Endothelial cell of hepatic sinusoid (primary cell): Measurements from ENCODE around the gene DIP2C.

ENCODE experiments used
- in situ Hi-C: cut with HindIII; loops from 2 replicates; pipeline ENCODE4 v1.10.0; 2017; ENCODE audit warnings: low sequenced_read_pairs

DIP2C gene

DNA sequence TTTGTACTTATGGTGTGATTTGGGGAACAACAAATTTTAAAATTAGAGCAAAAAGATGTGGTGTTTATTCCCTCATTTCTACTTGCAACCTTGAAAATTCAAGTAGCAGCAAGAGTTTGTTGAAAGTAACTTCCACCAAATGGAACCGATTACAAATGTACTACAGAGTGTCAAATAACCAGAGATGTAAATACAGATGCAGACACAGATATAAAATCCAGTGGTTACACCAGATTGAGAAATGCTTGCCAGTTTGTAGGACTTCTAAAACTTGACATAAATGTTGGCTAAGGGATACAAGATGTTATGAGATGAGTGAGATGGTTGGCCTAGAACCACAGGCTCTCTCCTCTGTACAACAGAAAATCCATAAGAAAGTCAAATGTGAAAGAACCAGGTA lies 162.1 kb downstream of the DIP2C start:
- in situ Hi-C loops, result no loop called here

DNA sequence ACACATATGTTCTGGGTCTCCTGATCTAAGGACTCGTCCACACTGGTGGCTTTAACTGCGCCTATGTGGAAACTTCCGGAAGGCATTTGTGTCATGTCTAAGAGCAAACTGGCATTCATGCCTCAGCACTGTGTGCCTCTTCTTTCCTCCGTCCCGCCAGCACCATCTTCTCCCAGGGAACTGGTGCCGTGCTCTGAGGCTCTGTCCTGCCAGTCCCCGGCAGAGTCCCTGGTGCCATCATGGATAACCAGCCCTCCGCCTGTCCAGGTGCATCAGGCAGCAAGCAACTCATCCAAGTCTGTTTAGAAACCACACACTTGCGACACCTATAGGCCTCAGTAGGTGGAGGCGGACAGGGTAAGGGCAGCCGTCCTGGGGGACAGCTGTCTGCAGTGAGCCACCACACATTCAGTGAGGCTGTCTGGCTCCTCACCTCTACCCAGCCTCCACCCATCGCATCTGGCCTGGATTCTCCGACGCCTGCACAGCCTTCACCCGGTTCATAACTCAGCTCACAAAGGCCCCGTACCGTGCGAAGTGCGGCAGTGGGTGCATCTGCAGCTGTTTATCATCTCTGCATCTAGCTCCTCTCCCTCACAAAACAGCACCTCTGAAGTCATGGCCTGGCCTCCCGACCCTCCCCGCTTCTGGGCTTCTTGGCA lies 162.7 kb downstream of the DIP2C start:
- in situ Hi-C loops, result no loop called here

DNA sequence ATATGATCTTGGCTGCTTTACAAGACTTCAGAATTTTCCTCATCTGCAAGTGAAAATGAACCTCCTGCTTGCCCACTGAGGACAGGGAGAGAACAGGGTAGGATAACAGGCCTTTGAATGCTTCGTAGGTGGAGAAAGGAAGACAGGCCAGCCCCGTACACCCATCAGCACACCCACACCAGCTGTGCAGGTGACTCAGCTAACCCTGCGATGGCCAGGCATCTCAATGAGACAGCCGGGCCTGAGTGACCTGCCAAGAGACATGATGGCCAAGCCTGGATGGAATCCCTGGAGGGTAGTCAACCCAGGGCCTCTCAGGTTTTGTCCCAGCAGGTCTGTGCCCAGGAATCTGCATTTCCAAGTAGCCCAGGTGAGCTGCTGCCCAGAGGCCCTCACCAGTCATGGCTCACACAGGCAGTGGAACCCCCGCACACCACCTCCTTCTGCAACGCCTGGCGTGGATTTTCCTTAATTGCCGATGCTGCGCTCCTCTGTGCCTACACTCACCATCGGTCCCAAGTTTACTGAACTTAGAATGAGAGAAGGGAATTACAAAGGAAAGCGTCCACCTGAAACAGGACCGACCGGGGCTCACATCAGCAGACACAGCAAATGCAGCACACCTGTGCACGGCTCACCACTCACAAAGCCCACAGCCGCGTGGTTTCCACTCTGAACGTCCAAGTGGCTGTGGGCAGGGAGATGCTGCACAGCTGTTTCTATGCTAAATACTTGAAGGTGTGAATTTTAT lies 163.7 kb downstream of the DIP2C start:
- in situ Hi-C loops, result no loop called here

DNA sequence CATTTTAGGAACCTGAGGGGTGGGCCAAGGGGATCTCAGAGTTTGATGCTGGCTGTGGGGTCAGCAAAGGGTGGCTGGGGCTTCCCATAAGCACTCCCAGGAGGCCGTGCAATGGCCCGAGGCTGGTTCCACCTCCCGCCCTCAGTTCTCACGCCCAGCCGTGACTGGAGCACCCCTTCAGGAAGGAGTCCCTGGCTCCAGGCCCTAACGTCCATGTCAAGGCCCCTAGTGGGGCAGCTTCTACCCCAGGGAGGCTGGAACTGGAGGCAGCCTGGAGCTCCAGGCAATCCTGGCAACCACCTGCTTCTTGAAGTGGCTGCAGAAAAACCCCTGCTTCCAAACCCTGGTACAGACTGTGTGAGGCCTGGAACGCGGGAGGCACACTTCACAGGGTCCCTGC lies 165.5 kb downstream of the DIP2C start:
- in situ Hi-C loops, result no loop called here

DNA sequence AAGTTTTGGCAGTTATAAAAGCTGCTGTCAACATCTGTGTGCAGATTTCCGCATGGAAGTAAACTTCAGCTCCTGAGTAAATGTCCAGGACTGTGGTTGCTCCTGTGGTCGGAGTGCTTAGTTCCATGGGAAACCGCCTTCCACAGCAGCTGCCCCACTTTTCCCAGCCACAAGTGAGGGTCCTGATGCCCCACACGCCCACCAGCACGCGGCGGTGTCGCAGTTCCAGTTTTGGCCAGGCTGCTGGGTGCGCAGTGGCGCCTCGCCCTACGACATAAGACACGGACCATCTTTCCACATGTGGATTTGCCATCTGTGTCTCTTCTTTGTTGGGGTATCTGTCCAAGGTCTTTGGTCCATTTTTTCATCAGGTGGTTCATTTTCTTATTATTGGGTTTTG lies 167.1 kb downstream of the DIP2C start:
- in situ Hi-C loops, result no loop called here

DNA sequence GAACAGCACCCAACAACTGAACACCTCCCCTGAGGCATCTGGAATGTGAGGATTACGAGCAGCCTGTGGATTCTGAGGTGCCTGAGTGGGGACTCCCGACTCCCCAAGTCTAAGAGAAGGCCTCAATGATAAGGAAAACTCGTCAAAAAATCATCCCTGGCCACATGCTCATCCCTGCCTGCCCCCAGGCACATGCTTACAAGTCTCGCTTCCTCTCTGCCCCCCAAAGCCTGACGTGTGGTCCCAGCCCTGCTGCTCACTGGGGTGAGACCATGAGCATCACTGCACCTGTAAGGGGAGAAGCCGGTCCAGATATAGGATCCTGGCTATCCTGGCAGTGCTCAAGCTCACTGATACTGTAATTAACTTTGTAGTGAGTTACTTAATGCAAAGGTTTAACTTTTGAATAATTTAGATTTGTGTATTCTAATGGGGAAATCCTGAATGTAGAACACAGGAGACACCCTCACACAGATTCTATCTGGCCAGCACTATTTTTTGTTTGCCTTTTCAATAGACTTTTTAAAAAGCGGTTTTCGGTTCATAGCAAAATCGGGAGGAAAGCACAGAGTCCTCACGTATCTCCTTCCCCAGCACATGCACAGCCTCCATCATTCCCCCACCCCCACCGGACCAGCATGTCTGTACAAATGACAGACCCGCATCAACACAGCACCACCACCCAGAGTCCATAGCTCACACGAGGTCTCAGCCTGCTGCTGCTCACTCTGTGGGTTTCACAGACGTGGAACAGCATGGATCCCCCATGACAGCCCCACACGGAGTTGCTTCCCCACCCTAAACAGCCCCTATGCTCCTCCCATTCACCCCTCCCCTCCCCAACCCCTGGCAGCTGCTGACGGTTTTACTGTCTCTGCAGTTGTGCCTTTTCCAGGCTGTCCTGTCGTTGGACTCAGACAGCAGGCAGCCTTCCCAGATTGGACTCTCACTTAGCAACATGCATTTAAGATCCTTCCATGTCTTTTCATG lies 167.9 kb downstream of the DIP2C start:
- in situ Hi-C loops, result no loop called here

DNA sequence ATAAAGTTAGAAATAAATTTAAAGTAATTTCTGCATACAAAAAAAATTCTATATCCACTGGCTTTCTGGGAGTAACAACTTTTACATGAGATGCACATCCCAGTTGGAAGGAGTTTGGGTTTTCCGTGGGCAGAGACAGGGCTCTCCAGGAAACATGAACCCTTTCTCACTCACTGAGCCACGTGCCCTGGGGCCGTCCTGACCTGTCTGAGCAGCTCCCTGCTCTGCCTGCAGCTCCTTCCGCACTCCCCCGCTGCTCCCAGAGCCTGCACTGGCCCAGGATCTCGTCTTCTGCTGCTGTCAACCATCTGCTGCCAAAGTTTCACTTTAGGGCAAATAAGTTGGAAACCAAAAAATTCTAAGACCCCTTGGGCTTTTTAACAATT lies 169.1 kb downstream of the DIP2C start:
- in situ Hi-C loops, result no loop called here

DNA sequence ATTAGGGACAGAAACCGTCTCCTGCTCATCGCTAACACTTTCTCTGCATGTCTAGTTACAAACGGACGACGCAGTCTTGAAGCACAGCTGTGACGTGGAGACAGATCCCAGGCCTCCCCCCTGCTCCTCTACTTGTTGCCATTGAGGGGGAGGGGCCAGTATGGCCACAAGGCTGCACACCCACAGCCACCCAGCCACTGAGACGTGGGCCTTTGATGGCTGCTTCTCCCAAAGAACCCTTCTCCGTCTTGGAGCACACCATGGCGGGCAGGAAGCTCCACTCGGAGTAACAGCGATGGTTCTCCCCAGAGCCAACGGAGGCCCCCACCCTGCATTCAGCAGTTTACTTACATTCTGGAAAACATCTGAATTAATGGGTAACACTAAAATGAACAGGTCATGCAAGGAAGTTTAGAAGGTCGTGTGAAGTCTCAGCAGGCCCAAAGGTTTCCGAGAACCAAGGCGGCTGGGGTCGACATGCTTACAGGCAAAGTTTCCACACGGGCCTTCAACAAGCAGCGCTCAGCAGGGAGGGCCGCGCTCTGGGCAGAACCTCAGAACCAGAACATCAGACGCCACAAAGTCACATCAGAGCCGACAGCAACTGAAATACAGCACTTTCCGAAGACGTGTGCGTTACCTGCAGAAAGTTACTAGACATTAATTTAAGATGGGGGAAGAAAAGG lies 169.6 kb downstream of the DIP2C start:
- in situ Hi-C loops, result no loop called here

DNA sequence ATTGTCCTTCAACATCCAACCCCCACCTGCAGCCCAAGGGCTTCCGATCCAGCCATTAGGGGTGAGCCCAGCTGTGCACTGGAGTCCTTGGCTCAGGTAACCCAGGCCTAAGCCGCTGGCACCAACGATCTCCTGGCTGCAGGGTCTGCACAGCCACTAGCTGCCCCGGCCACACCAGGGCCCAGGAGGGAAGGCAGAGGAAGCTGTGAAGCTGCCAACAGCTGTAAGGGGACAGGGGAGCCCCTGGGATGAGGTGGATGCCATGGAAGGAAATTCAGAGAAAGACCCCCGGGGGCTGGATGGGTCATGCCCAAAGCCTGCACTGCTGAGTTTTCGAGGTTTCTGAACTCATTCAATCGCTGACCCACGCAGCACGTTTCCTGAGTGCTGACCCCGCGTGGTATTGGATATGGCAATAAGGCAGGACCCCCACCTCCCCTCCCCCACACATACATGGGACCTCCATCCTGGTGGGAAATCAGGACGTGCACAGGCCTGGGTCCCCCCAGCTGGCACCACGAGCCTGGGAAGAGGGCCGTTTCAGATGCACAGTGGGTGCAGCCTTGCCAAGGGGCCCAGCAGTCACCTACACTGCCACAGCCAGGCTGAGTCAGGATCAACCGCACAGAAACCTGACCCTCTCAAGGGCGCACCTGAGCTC lies 170.3 kb downstream of the DIP2C start:
- in situ Hi-C loops, result no loop called here

DNA sequence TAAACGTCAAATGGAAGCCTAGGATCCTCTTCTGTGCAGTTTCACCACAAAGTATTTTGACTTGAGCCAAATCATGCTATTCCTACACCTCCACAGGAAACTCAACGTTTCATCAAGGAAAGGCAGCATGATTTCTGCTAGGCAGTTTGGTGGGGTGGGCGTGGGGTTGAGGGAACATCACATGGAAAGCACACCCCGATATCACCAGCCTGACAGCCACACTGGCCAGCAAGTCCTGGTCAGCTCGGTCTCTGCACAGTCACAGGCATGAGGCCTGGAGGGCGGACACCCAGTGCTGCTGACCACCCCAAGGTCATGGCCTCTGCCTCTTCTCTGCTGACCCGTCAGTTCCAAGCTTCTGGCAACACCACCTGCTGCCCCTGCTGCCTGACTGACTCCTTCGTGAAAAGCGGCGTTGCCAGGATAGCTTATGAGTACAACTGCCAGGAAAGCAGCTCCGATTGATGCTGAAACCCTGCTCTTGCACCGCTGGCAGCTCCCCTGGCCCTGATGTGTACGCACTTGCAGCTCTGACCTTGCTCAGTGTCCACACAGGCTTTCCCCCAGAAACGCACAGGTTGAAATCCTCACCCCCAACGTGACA lies 171.5 kb downstream of the DIP2C start:
- in situ Hi-C loops, result no loop called here

DNA sequence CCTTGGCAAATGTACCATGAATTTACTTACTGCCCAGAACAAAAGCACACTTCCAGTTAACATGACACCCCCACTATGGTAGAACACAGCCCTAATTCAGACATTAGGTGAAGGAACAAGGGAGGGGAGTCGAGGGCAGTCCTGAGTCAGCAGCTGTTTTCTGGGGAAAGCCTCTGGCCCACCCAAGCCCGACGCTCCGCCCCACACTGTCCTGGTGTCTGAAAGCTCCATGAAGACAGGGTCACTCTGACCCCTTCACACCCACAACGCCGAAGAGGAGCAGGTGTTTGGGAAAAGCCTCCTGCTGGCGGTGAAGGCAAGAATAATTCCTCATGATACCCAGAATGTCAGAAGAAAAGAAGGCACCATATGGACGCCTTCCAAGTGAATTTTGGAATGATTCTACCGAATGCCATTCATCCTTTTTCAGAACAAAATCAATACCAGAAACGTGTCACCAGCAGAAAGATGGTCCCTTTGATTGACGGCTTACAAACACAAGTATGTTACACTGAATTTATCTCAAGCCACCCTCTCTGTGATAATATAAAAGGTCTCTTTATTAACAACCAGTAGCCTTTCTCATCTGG lies 172.1 kb downstream of the DIP2C start:
- in situ Hi-C loops, result no loop called here

DNA sequence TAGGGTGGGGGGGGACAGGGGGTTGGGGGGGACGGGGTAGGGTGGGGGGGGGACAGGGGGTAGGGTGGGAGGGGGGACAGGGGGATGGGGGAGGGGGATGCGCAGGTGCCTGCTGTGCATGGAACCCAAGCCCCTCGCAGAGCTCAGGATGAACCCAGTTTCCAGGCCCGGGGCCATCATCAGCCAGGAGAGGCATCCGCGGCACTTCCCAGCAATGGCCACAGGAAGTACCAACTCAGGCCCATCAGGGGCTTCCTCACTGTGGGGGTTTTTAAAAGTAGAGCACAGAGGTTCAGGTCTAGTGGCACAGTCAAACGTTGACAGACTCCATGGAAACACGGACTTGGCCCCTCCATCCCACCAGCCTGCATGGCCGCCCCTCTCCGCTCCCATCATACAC lies 172.7 kb downstream of the DIP2C start:
- in situ Hi-C loops, result no loop called here

DNA sequence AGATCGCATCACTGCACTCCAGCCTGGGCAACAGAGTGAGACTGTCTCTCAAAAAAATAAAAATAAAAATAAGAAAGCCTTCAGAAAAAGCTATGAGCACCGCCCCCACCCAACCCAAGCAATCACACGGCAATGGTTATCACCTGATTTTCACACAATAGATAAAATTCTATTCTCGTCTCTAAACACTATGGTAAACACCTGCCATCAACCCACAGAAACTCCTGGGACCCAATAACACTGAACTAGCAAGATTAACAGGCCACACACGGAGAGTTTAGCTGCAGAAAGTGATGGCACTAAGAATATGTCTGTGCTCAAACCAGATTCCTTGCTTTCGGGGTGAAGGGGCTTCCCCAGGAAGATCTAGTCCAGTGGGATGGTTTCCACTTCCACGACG lies 173.8 kb downstream of the DIP2C start:
- in situ Hi-C loops, result no loop called here

DNA sequence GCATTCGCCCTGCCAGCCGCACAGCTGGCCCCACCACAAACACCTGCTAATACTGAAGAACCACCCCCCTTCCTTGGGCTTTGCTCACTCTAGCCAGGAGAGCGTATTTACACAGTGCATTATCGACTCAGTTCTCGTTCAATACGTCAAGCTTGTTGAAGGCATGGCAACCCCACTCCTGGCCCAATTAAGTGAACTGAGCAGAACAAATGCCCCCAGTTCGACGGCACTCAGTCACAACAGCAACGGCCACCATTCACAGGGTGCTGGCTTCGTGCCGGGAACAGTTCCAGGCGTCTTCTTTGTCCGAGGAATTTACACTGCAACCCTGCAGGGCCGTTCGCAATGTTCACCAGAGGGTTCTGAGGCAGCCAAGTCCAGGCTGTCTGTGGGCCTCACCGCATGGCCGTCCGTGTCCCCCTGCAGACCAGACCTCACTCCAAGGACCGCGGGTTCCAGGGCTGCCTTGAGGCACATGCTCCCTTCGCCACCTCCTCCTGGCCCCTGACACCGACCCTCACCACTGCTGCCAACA lies 175.3 kb downstream of the DIP2C start:
- in situ Hi-C loops, result loop anchor here (5.0 kb wide), 1 partner anchor 278 kb away; no protein-coding TSS in a partner anchor

DNA sequence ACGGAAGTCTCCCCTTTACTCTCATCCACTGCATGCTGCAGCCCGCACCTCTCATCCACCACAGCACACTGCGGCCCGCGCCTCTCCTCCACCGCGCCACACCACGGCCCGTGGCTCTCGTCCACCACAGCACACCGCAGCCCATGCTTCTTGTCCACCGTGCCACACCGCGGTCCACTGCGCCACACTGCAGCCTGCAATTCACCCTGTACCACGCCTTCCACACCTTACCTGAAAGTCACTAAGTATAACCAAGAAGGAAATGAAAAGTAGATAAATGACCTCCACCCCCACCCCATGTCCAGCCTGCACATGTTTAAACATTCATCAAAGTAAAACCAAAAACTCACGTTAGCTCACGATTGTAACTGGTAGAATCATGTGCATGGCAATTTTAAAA lies 176.1 kb downstream of the DIP2C start:
- in situ Hi-C loops, result loop anchor here (5.0 kb wide), 1 partner anchor 279 kb away; no protein-coding TSS in a partner anchor

DNA sequence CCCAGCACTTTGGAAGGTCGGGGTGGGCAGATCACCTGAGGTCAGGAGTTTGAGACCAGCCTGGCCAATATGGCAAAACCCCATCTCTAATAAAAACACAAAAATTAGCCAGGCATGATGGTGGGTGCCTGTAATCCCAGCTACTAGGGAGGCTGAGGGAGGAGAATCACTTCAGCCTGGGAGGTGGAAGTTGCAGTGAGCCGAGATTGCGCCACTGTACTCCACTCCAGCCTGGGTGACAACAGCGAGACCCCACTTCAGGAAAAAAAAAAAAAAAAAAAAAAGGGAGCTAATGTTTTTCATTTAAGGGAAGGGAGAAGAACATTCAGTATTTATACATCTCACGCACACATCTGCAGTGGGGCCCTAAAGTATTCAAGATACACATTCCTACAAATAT lies 176.8 kb downstream of the DIP2C start:
- in situ Hi-C loops, result loop anchor here (5.0 kb wide), 1 partner anchor 280 kb away; no protein-coding TSS in a partner anchor

DNA sequence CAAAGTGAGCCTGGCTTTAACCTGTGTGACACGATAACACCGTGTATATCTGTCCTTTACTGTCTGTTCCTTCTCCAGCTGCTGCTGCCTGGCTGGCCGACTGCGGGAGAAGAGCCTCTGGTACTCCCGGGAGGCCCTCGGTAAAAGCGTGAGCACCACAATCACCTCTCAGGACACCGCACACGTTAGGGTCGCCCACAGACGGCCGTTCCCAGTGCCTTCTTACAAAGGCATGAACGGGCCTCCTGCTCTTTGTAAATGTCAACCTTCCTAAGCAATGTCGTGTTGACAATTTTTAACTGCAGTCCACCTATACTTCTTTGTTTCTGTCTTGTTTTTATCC lies 177.6 kb downstream of the DIP2C start:
- in situ Hi-C loops, result loop anchor here (5.0 kb wide), 1 partner anchor 280 kb away; no protein-coding TSS in a partner anchor

DNA sequence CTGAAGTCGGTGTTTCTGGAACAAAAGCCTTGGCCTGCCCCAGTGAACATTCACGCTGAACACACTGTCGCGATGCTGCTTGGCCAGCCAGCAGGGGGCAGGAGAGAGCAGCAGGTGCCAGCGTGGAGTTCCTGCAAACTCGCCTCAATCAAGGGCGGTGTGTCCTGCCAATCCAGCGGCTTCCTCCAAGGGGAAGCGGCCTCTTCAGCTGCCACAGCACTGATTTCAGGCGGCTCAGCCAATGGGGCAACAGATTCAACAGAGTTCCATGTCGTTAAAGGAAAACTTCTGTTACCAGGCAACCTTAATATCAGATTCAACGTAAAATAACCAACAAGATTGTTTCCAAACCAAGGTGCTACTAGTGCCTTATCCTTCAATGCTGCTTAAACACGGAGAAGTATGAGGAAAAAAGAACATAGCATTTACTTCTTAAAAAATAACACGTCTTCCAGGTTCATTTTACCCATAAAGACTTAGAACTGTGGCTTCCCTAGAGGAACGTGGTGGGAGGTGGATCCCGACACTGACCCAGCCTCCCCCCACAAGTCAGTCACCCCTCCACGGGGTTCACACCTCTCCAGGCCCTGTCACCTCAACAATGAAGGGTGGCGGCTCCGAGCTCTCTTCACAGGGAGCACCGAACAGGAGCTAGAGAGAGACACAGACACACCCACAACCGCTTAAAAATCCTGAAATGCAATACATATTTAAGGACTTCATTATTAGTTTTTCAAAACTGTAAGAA lies 178.2 kb downstream of the DIP2C start:
- in situ Hi-C loops, result loop anchor here (5.0 kb wide), 1 partner anchor 281 kb away; no protein-coding TSS in a partner anchor
